Measurements from ENCODE around the gene TYSND1.

The TYSND1 gene

GRCh38 chr10:70144372-70145110, 2.0 kb downstream of the TYSND1 start:
- no peak for TF ChIP-seq CTCF (IDR thresholded peaks at IDR 0.05; ENCODE audit: low read depth, low read length)
- in situ Hi-C loops (cut with HindIII; ENCODE audit: low sequenced_read_pairs), result no loop called here
- DNase-seq (ENCODE audit: low read depth, low spot score), result no peak
- H3K4me3 ChIP-seq (ENCODE audit: low read depth, low read length), result peak overlapping the region; percentile 51

DNA sequence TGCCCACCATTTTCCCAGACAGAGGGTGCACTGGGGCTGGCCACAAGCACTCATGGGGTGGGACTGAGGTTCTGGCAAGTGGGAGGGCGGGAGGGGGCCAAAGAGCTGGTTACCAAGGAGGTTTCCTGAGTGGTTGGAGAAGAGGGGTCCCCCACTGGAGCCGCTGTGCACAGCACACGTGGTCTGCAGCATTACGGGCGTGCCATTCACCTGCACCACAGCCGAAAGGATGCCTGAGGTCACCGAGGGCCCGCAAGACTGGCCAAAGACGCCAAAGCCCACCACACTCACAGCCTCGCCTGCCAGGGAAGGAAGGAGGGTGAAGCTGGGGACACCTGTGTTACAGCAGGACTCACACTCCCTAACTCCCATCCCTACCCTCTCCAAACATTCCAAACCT, 3.9 kb downstream of the TYSND1 start:
- no peak for TF ChIP-seq CTCF (IDR thresholded peaks at IDR 0.05; ENCODE audit: low read depth, low read length)
- DNase-seq (ENCODE audit: low read depth, low spot score), result no peak
- in situ Hi-C loops (cut with HindIII; ENCODE audit: low sequenced_read_pairs), result no loop called here

GRCh38 chr10:70140297-70140696, 6.2 kb downstream of the TYSND1 start:
- in situ Hi-C loops (cut with HindIII; ENCODE audit: low sequenced_read_pairs), result no loop called here
- DNase-seq (ENCODE audit: low read depth, low spot score), result no peak
- H3K4me3 ChIP-seq (ENCODE audit: low read depth, low read length), result no peak overlapping the region
- TF ChIP-seq CTCF (IDR thresholded peaks at IDR 0.05; ENCODE audit: low read depth, low read length), result no peak

More for the DNA sequence above, 3.9 kb downstream of the TYSND1 start:
- H3K4me3 ChIP-seq (ENCODE audit: low read depth, low read length), result no peak overlapping the region

DNA sequence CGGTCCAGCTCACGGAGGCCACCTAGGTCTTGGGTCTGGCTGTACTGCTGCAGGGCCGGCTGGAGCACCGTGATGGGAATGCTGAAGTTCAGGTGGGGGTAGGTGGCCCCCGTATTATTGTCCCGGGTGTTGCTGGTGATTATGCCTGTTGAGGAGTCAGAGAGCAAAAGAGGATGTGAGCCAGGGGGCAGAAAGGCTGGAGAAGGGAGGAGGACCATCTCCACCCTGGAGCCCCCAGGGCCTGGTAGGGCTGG, 6.6 kb downstream of the TYSND1 start:
- H3K4me3 ChIP-seq (ENCODE audit: low read depth, low read length), result no peak overlapping the region
- in situ Hi-C loops (cut with HindIII; ENCODE audit: low sequenced_read_pairs), result no loop called here
- no peak for DNase-seq (ENCODE audit: low read depth, low spot score)
- TF ChIP-seq CTCF (IDR thresholded peaks at IDR 0.05; ENCODE audit: low read depth, low read length), result no peak

- in situ Hi-C loops (cut with HindIII; ENCODE audit: low sequenced_read_pairs), result no loop called here
- no peak for TF ChIP-seq CTCF (IDR thresholded peaks at IDR 0.05; ENCODE audit: low read depth, low read length)
- no peak overlapping the region for H3K4me3 ChIP-seq (ENCODE audit: low read depth, low read length)
- DNase-seq (ENCODE audit: low read depth, low spot score), result no peak
Observed at GRCh38 chr10:70139151-70139996, 7.1 kb downstream of the TYSND1 start.

DNA sequence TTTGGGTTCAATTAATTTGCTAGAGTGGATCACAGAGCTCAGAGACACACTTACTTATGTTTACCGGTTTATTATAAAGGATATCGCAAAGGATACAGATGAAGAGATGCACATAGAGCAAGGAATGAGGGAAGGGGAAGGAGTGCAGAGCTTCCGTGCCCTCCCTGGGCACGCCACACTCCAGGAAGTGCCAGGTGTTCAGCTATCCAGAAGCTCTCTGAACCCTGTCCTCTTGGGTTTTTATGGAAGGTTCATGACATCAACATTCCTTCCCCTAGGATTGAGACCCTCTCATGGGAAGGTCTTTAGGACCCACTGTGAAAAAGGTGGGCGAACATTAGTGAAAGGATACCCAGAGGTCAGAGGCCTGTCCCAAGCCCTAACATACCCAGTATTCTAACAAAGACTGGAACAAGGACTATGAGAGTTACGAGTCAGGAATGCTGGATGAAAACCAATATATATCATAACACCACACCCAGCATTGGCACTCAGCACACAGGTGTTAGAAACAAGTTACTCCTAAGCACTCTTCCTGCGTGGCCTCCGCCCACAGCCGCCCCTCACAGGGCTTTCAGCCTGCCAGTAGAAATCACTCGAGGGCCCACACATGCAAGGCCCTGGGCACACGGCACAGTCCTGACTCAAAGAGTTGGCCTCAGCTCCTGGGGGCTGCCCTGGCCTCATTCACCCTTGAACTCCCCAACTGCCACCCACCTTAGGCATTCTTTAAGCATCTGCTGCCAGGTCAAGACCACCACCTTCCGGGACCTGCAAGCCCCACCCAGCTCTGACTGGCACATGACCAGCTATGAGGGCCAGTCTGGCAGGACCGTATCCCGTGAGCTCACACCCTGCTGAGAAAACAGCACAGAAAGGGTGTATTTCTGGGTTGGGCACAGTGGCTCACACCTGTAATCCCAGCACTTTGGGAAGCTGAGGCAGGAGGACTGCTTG, 8.3 kb downstream of the TYSND1 start:
- in situ Hi-C loops (cut with HindIII; ENCODE audit: low sequenced_read_pairs), result no loop called here
- no peak for TF ChIP-seq CTCF (IDR thresholded peaks at IDR 0.05; ENCODE audit: low read depth, low read length)
- DNase-seq (ENCODE audit: low read depth, low spot score), result no peak
- no peak overlapping the region for H3K4me3 ChIP-seq (ENCODE audit: low read depth, low read length)

Data from astrocyte of the spinal cord (primary cell).